Measurements from ENCODE around the gene AGER.
"Not testable (repeated sequence)": the region's sequence is repeated elsewhere in the genome, so short reads cannot be mapped to it uniquely, and the experiment has no call there.

The AGER gene

DNA sequence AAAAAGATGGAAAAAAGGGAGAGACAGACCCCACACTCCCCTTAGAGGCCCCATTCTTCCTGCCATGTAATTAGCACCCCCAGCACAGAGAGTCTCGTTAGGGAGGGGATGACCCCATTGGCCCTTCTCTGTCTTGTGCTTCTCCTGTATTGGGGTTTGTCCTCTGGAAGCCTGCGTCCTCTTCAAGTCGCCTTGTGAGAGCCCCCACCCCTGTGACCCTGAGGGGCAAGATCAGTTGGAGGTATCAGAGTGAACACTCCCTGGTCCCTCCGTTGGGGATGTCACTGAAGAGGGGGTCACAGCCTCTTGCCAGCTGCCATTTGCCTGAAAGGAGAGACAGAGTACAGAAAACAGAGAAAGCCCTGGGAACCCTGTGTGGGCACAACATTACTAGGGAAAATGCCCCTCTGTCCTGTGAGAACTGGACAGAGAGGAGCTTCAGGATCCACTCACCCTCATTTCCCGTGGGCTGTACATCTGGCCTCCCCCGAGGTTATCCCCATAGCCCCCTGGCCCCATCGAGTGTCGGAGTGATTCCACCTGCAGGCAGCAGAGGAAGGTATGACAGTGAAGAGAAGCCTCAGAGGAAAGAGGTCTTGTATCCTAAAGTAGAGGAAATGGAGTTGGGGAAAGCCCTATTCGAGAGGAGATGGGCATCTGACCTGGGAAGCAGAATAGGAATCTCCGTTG, 2.2 kb upstream of the AGER start:
- Mint-ChIP-seq H3K36me3 (ENCODE audit: low read depth) (peaks cover 68% of the 10 kb centered on the region), H3K4me1 (ENCODE audit: low read depth) (peaks cover 27% of the 10 kb centered on the region), H3K4me3 (peak overlapping the region; percentile 64), H3K27ac (peak overlapping the region; percentile 81)
- not testable (repeated sequence) for H3K27me3 Mint-ChIP-seq (ENCODE audit: low read depth); DNase-seq (ENCODE audit: low spot score); H3K9me3 Mint-ChIP-seq

DNA sequence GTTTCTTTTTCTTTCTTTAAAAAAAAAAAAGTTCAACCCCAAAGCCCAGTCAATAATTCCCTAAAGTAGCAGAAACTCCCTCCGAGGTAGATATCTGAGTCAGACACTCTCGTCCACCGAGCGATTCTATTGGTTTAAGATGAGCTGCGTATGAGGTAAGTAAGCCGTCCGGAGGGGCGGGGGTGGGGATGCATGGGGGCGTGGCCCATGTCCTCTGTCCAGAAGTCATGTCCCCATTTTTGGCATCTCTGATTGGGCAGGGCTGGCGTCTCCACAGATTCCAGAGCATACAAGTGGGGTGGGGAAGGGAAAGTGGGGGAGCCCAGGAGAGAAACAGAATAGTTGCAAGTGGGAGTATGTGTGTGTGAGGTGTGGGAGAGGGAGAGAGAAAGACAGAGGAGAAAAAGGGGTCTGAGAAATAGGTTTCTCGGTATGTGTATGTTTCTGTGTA, 1.7 kb upstream of the AGER start:
- H3K4me3 Mint-ChIP-seq: peak overlapping the region; percentile 20
- peak overlapping the region; percentile 75 for H3K27ac Mint-ChIP-seq
- peaks cover 66% of the 10 kb centered on the region for H3K36me3 Mint-ChIP-seq (ENCODE audit: low read depth)
- not testable (repeated sequence) for H3K9me3 Mint-ChIP-seq; DNase-seq (ENCODE audit: low spot score); H3K27me3 Mint-ChIP-seq (ENCODE audit: low read depth)
- H3K4me1 Mint-ChIP-seq (ENCODE audit: low read depth): peaks cover 27% of the 10 kb centered on the region

DNA sequence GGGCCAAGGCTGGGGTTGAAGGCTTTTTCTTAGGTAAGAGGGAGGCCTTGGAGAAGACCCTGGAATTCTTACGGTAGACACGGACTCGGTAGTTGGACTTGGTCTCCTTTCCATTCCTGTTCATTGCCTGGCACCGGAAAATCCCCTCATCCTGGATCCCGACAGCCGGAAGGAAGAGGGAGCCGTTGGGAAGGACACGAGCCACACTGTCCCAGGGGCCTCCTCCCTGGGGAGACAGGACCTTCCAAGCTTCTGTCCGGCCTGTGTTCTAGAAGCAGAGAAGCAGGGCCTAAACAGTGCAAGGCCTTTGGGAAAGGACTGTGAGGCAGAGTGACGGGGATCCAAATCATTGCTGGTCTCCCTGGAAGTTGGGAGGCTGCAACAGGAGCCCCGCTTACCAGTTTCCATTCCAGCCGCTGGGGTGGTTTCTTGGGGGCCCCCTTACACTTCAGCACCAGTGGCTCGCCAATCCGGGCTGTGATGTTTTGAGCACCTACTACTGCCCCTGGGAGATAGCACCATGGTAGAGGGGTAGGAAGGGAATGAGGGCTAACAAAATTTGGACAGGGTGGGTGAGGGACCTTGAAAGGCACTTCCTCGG, 470 bp downstream of the AGER start:
- H3K9me3 Mint-ChIP-seq: no peaks in the 10 kb centered on the region
- H3K4me3 Mint-ChIP-seq: no peak overlapping the region
- no peaks in the 10 kb centered on the region for H3K27me3 Mint-ChIP-seq (ENCODE audit: low read depth)
- peaks cover 30% of the 10 kb centered on the region for H3K4me1 Mint-ChIP-seq (ENCODE audit: low read depth)
- no peak for DNase-seq (ENCODE audit: low spot score)
- H3K36me3 Mint-ChIP-seq (ENCODE audit: low read depth): peaks cover 68% of the 10 kb centered on the region
- no peak overlapping the region for H3K27ac Mint-ChIP-seq

DNA sequence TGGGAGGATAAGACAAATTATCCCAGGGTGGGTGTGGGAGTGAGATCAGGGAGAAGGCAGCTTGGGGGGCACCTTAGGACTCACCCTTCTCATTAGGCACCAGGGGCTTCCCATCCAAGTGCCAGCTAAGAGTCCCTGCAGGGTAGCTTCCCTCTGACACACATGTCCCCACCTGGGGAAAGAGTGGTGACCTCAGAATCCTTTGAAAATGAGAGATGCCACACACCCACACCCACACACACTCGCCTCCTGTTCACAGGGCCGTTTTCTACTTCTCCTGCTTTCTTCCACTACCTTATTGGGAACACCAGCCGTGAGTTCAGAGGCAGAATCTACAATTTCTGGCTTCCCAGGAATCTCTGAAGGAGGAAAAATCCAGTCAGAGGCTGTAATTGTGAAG, 1.0 kb downstream of the AGER start:
- no peak overlapping the region for H3K27ac Mint-ChIP-seq

GRCh38 chr6:32182555-32182981, 1.5 kb downstream of the AGER start:
- Mint-ChIP-seq H3K9me3 (no peaks in the 10 kb centered on the region), H3K4me3 (no peak overlapping the region), H3K4me1 (ENCODE audit: low read depth) (peaks cover 29% of the 10 kb centered on the region), H3K27ac (peak overlapping the region; percentile 26), H3K36me3 (ENCODE audit: low read depth) (peaks cover 62% of the 10 kb centered on the region), H3K27me3 (ENCODE audit: low read depth) (no peaks in the 10 kb centered on the region)
- DNase-seq (ENCODE audit: low spot score): no peak

More for the DNA sequence above, 1.0 kb downstream of the AGER start:
- no peak overlapping the region for H3K4me3 Mint-ChIP-seq
- H3K9me3 Mint-ChIP-seq: no peaks in the 10 kb centered on the region
- no peak for DNase-seq (ENCODE audit: low spot score)
- H3K27me3 Mint-ChIP-seq (ENCODE audit: low read depth): no peaks in the 10 kb centered on the region
- peaks cover 66% of the 10 kb centered on the region for H3K36me3 Mint-ChIP-seq (ENCODE audit: low read depth)
- peaks cover 29% of the 10 kb centered on the region for H3K4me1 Mint-ChIP-seq (ENCODE audit: low read depth)

DNA sequence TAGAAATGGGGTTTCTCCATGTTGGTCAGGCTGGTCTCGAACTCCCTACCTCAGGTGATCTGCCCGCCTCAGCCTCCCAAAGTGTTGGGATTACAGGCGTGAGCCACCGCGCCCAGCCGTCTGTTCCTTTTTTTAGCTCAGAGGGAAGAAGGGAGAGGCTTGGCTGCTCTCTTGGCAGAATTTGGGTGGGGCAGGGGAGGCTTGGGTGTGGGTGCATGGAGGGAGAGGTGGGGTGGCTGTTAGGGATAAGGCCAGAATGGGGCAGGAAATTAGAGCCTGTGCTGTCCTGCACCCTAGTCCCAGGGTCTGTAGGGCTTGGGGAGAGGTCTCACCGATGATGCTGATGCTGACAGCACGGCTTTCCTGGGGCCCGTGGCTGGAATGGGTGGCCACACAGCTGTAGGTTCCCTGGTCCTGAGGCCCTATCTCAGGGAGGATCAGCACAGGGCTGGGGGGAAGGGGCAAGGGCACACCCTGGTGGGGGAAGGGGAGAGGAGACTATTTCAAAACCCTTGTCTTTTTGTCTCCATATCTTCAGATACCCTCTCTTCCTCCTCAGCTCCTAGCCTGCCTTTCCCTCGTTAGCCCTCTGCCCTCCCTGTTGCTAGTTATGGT, 2.0 kb downstream of the AGER start:
- H3K27ac Mint-ChIP-seq: peak overlapping the region; percentile 26
- DNase-seq (ENCODE audit: low spot score): no peak
- peaks cover 27% of the 10 kb centered on the region for H3K4me1 Mint-ChIP-seq (ENCODE audit: low read depth)
- H3K4me3 Mint-ChIP-seq: no peak overlapping the region
- no peaks in the 10 kb centered on the region for H3K9me3 Mint-ChIP-seq
- no peaks in the 10 kb centered on the region for H3K27me3 Mint-ChIP-seq (ENCODE audit: low read depth)
- peaks cover 56% of the 10 kb centered on the region for H3K36me3 Mint-ChIP-seq (ENCODE audit: low read depth)

- H3K27ac Mint-ChIP-seq: no peak overlapping the region
- DNase-seq (ENCODE audit: low spot score): no peak
- no peaks in the 10 kb centered on the region for H3K9me3 Mint-ChIP-seq
- H3K4me1 Mint-ChIP-seq (ENCODE audit: low read depth): peaks cover 27% of the 10 kb centered on the region
- no peaks in the 10 kb centered on the region for H3K27me3 Mint-ChIP-seq (ENCODE audit: low read depth)
- H3K4me3 Mint-ChIP-seq: no peak overlapping the region
- peaks cover 48% of the 10 kb centered on the region for H3K36me3 Mint-ChIP-seq (ENCODE audit: low read depth)
Observed at GRCh38 chr6:32181148-32181702, 2.8 kb downstream of the AGER start.

DNA sequence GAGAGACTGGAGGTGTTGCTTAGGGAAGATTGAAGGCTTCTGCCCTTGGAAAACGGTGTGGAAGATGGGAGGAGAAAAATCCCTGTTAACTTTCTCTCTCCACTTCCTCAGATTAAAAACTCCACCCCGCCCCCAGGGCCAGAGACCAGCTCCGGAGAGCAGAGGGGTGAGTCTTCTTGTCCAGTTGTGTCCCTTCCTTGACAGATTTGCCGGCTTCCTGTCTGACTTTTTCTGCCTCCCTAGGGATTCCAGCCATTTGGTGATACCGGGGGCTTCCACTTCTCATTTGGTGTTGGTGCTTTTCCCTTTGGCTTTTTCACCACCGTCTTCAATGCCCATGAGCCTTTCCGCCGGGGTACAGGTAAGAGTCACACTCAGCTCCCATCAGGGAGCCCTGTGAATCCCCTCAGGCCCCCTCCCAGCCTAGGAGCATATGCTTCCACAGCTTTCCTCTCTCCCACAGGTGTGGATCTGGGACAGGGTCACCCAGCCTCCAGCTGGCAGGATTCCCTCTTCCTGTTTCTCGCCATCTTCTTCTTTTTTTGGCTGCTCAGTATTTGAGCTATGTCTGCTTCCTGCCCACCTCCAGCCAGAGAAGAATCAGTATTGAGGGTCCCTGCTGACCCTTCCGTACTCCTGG, 4.2 kb downstream of the AGER start:
- Mint-ChIP-seq H3K27me3 (ENCODE audit: low read depth) (no peaks in the 10 kb centered on the region), H3K36me3 (ENCODE audit: low read depth) (peaks cover 39% of the 10 kb centered on the region)
- DNase-seq (ENCODE audit: low spot score): no peak

DNA sequence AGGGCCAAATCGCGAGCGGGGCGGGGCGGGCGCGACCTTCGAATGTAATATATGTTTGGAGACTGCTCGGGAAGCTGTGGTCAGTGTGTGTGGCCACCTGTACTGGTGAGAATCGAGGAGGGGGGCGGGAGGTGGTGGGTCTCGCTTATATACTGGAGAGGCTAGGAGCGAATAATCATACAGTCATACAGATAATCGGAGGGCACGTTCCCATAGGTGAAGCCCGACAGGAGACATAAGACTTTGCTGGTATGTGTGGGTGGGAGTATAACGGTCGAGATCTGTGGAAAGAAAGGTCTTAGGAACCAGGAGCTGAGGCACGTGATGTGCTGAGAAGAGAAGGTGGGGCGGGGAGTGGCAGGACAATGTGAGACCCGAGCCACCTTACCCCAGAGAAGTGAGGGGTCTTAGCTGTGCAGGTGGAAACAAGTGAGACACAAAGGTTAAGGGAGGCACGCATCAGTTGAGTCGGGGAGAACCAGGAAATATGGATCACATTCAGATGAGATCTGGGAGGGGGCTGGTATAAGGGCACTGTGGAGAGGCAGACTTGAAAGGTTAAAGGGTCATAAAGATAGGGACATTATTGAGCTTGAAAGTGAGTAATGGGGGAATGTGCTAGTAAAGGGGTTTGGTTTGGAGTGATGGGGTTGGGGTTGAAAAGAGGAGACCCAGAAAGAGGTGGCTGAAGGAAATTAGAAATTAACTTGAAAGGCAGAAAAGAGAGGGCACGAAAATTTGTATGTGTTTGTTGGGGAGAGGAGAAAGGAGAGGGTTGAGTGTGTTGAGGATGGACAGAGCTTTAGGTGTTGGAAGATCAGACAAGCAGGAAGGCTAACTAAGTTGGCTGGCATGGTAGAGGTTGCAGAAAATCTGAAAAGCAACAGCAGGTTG, 5.3 kb downstream of the AGER start:
- peaks cover 33% of the 10 kb centered on the region for H3K4me1 Mint-ChIP-seq (ENCODE audit: low read depth)
- peaks cover 34% of the 10 kb centered on the region for H3K36me3 Mint-ChIP-seq (ENCODE audit: low read depth)
- no peaks in the 10 kb centered on the region for H3K27me3 Mint-ChIP-seq (ENCODE audit: low read depth)
- H3K27ac Mint-ChIP-seq: peak overlapping the region; percentile 98
- no peak for DNase-seq (ENCODE audit: low spot score)
- no peaks in the 10 kb centered on the region for H3K9me3 Mint-ChIP-seq
- peak overlapping the region; percentile 97 for H3K4me3 Mint-ChIP-seq

More for the DNA sequence above, 4.2 kb downstream of the AGER start:
- peak overlapping the region; percentile 53 for H3K4me3 Mint-ChIP-seq
- no peaks in the 10 kb centered on the region for H3K9me3 Mint-ChIP-seq
- H3K4me1 Mint-ChIP-seq (ENCODE audit: low read depth): peaks cover 26% of the 10 kb centered on the region
- H3K27ac Mint-ChIP-seq: no peak overlapping the region

- H3K27ac Mint-ChIP-seq: peak within 1 kb of the TSS; percentile 98
- H3K9me3 Mint-ChIP-seq: no peaks in the 10 kb centered on the region
- peak; percentile 93 for DNase-seq (ENCODE audit: low spot score)
- peak within 1 kb of the TSS; percentile 97 for H3K4me3 Mint-ChIP-seq
- peaks cover 41% of the 10 kb centered on the region for H3K4me1 Mint-ChIP-seq (ENCODE audit: low read depth)
- peaks cover 29% of the 10 kb centered on the region for H3K36me3 Mint-ChIP-seq (ENCODE audit: low read depth)
- no peaks in the 10 kb centered on the region for H3K27me3 Mint-ChIP-seq (ENCODE audit: low read depth)
Observed at GRCh38 chr6:32177788-32178546, 6.1 kb downstream of the AGER start, which contains the start of gene RNF5. Gene RNF5 (plus strand): TSS chr6:32178405. CDS start chr6:32178512, 107 bp downstream.

- DNase-seq (ENCODE audit: low spot score): peak; percentile 49
- H3K9me3 Mint-ChIP-seq: no peaks in the 10 kb centered on the region
- H3K36me3 Mint-ChIP-seq (ENCODE audit: low read depth): peaks cover 25% of the 10 kb centered on the region
- H3K27ac Mint-ChIP-seq: peak overlapping the region; percentile 98
- H3K27me3 Mint-ChIP-seq (ENCODE audit: low read depth): no peaks in the 10 kb centered on the region
- peak overlapping the region; percentile 97 for H3K4me3 Mint-ChIP-seq
- H3K4me1 Mint-ChIP-seq (ENCODE audit: low read depth): peaks cover 45% of the 10 kb centered on the region
Observed at GRCh38 chr6:32177183-32177787, 6.8 kb downstream of the AGER start.

- Mint-ChIP-seq H3K4me1 (ENCODE audit: low read depth) (peaks cover 45% of the 10 kb centered on the region), H3K36me3 (ENCODE audit: low read depth) (peaks cover 22% of the 10 kb centered on the region), H3K9me3 (no peaks in the 10 kb centered on the region), H3K4me3 (peak overlapping the region; percentile 97), H3K27me3 (ENCODE audit: low read depth) (no peaks in the 10 kb centered on the region), H3K27ac (peak overlapping the region; percentile 98)
- DNase-seq (ENCODE audit: low spot score): no peak
Observed at GRCh38 chr6:32176476-32177182, 7.4 kb downstream of the AGER start.

Measured in T-helper 2 cell treated with Interferon-gamma antibody and Interleukin-4, amounts not matched to agents 5 μg/mL and 100 μg/mL, for 36 hours (primary cell).